Mucosa of stomach (tissue), 1 donor: ENCODE measurements around the gene PRAMEF18.
"Not testable (repeated sequence)": the region's sequence is repeated elsewhere in the genome, so short reads cannot be mapped to it uniquely, and the experiment has no call there.

ENCODE experiments used
- H3K27me3 ChIP-seq: one replicate; pipeline ENCODE4 v1.7.0; 2013; ENCODE audit warnings: mild to moderate bottlenecking, low read length; ENCODE audit not compliant: control insufficient read depth, insufficient read depth
- H3K36me3 ChIP-seq: one replicate; pipeline ENCODE4 v1.7.0; 2013; ENCODE audit warnings: low read length; ENCODE audit not compliant: control insufficient read depth, insufficient read depth
- H3K4me1 ChIP-seq: one replicate; pipeline ENCODE4 v1.7.0; 2013; ENCODE audit warnings: mild to moderate bottlenecking, low read length; ENCODE audit not compliant: control insufficient read depth, insufficient read depth
- H3K4me3 ChIP-seq: one replicate; pipeline ENCODE4 v1.7.0; 2013; ENCODE audit warnings: low read length
- H3K9ac ChIP-seq: one replicate; pipeline ENCODE4 v1.7.0; 2013; ENCODE audit warnings: mild to moderate bottlenecking, low read length, moderate library complexity
- H3K9me3 ChIP-seq: one replicate; pipeline ENCODE4 v1.7.0; 2013; ENCODE audit warnings: mild to moderate bottlenecking, low read length, moderate library complexity; ENCODE audit not compliant: control insufficient read depth
- donor health status: Pancreatic carcinoma.

PRAMEF18 gene

GRCh38 chr1:13231061-13231750, 5.3 kb upstream of the PRAMEF18 start:
- H3K4me3 ChIP-seq, H3K4me1 ChIP-seq, H3K27me3 ChIP-seq, H3K9ac ChIP-seq, H3K9me3 ChIP-seq, H3K36me3 ChIP-seq: not testable (repeated sequence)

DNA sequence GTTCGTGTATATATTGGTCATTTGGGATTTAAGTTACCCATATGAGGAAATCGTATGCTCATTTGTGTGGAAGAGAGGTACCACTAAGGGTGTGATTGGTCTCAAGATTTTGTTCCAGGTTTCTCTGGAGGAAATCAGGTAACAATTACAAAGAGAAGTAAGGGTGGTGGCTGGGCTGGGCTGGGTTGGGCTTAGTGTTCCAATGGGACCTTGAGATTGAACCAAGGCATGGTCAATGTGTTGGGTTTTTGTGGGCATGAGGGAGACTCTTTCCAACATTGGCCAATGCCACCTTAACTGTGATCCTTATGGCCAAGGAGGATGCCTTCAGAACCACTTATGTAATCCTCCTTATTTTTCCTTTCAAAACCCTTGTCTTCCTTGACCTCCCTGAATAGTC, 4.6 kb upstream of the PRAMEF18 start:
- H3K36me3 ChIP-seq, H3K4me3 ChIP-seq, H3K9ac ChIP-seq, H3K9me3 ChIP-seq, H3K4me1 ChIP-seq, H3K27me3 ChIP-seq: not testable (repeated sequence)

DNA sequence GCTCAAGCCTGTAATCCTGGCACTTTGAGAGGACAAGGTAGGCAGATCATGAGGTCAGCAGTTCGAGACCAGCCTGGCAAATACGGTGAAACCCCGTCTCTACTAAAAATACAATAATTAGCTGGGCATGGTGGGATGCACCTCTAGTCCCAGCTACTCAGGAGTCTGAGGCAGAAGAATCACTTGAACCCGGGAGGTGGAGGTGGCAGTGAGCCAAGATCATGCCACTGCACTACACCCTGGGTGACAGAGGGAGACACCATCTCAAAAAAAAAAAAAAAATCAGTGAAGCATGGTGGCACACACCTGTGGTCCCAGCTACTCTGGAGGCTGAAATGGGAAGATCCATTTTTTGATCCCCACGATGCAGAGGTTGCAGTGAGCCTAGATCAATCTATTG, 4.1 kb upstream of the PRAMEF18 start:
- H3K4me1 ChIP-seq, H3K36me3 ChIP-seq, H3K9me3 ChIP-seq, H3K9ac ChIP-seq, H3K27me3 ChIP-seq, H3K4me3 ChIP-seq: not testable (repeated sequence)

GRCh38 chr1:13228343-13228781, 2.4 kb upstream of the PRAMEF18 start:
- Histone ChIP-seq H3K4me1 (no peaks in the 10 kb centered on the region), H3K36me3 (no peaks in the 10 kb centered on the region), H3K9me3 (no peaks in the 10 kb centered on the region), H3K4me3 (no peak overlapping the region), H3K27me3 (no peaks in the 10 kb centered on the region), H3K9ac (no peak overlapping the region)

DNA sequence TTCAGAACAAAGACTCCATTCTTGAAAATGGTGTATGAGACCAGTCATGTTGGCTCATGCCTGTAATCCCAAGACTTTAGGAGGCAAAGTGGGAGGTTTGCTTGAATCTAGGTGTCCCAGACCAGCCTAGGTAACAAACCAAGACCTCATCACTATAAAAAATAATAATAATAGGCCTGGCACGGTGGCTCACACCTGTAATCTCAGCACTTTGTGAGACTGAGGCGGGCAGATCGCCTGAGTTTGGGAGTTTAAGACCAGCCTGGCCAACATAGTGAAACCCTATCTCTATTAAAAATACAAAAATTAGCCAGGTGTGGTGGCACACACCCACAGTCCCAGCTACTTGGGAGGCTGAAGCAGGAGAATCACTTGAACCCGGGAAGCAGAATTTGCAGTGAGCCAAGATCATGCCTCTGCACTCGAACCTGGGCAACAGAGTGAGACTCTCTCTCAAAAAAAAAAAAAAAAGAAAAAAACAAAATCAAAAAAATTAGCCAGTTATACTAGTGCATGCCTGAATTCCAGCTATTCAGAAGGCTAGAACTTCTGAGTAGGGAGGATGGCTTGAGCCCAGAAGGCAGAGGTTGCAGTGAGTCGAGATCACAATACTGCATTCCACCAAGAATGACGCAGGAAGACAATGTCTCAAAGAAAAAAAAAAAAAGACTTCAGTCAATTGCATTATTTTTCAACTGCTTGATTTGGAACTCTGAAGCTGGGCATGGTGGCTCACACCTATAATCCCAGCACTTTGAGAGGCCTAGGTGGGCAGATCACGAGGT, 1.5 kb upstream of the PRAMEF18 start:
- not testable (repeated sequence) for H3K9me3 ChIP-seq, H3K27me3 ChIP-seq, H3K9ac ChIP-seq, H3K4me3 ChIP-seq, H3K4me1 ChIP-seq, H3K36me3 ChIP-seq

DNA sequence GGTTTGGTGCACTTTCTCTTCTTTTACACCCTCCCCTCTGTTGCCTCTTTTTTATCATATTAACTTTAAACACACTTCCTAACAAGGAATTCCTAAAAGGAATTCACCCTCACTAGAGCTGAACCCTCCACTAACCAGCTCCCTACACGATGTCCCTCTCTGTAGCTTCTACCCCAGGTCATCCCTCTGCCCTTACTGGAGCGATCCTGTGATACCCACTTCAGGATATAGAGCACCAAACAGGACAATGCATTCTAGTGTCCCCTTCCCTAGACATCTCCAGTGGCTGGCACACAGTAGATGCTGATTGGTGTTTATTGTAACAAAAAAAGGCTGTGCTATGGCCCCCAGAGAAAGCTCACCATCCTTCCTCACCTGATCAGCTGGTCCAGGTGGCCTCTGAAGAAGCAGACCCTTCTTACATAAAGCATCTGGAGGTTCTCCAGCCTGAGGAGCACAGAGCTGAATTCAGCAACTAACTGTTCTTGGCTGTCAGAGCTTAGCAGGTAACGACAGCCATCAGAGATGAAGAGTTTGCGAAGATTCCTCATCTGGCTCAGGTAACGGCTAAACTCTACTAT, 1.4 kb downstream of the PRAMEF18 start:
- no peaks in the 10 kb centered on the region for H3K9me3 ChIP-seq
- H3K4me1 ChIP-seq, result no peaks in the 10 kb centered on the region
- H3K4me3 ChIP-seq, result no peak overlapping the region
- no peaks in the 10 kb centered on the region for H3K36me3 ChIP-seq
- no peaks in the 10 kb centered on the region for H3K27me3 ChIP-seq
- H3K9ac ChIP-seq, result no peak overlapping the region

DNA sequence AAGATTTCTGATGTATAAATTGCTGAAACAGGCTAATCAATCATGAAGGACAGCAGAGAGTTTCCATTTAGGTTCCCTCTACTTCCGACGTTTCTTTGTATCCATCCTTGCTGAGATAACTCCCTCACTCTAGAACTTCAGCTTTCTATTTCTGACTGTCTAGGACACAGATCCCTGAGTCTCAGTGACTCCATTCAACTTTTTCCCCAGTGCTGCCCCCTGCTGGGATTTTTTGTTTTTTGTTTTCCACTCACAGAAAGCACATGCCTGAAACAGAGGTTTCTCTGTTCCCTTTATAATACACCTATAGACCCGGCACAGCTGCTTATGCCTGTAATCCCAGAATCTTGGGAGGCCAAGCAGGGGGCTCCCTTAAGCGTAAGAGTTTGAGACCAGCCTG, 3.2 kb downstream of the PRAMEF18 start:
- not testable (repeated sequence) for H3K36me3 ChIP-seq, H3K9ac ChIP-seq, H3K27me3 ChIP-seq, H3K4me3 ChIP-seq, H3K4me1 ChIP-seq, H3K9me3 ChIP-seq

- not testable (repeated sequence) for H3K9ac ChIP-seq, H3K36me3 ChIP-seq, H3K4me3 ChIP-seq, H3K9me3 ChIP-seq, H3K27me3 ChIP-seq, H3K4me1 ChIP-seq
These were observed 6.8 kb downstream of the PRAMEF18 start for GRCh38 chr1:13219203-13219602.

GRCh38 chr1:13216619-13217018, 9.3 kb downstream of the PRAMEF18 start:
- H3K27me3 ChIP-seq, H3K4me3 ChIP-seq, H3K36me3 ChIP-seq: not testable (repeated sequence)

GRCh38 chr1:13208712-13209111, 17.2 kb downstream of the PRAMEF18 start:
- not testable (repeated sequence) for H3K27me3 ChIP-seq, H3K4me3 ChIP-seq, H3K9ac ChIP-seq, H3K36me3 ChIP-seq, H3K9me3 ChIP-seq, H3K4me1 ChIP-seq

More at GRCh38 chr1:13216619-13217018, 9.3 kb downstream of the PRAMEF18 start:
- H3K9me3 ChIP-seq, H3K4me1 ChIP-seq, H3K9ac ChIP-seq: not testable (repeated sequence)

- H3K27me3 ChIP-seq, H3K9ac ChIP-seq, H3K36me3 ChIP-seq, H3K4me3 ChIP-seq, H3K4me1 ChIP-seq, H3K9me3 ChIP-seq: not testable (repeated sequence)
These were observed 24.6 kb downstream of the PRAMEF18 start, which contains the start of gene PRAMEF13 for GRCh38 chr1:13201309-13201708. Gene PRAMEF13 (minus strand): TSS chr1:13201409. CDS start chr1:13199589, 1,820 bp downstream.
